ENCODE measurements around the gene CDK12. TPM values are rescaled to one million over a fixed set of nuclear protein-coding genes. Genes with fewer than 3 reads are reported as not detected.

Gene CDK12
- total and polyA plus RNA-seq, 9 of the 15 experiments (the other 6 are each of a cell fraction or from before 2014, with no cell fraction given) = 3.4 to 65.6 (median 36.8) TPM

DNA sequence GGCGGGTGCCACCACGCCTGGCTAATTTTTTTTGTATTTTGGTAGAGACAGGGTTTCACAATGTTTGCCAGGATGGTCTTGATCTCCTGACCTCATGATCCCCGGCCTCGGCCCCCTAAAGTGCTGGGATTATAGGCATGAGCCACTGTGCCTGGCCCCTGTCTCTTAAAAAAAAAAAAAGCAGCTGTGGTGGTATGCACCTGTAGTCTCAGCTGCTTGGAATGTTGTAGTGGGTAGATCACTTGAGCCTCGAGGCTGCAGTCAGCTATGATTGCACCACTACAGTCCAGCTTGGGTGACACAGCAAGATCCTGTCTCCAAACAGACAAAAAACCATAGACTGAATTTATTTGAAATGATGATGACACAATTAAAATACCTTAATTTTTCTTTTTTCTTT lies 24.3 kb downstream of the CDK12 start:
- H3K79me2 ChIP-seq (ENCODE audit: control insufficient read depth, insufficient read depth, low read length) = peaks cover 36% of the 10 kb centered on the region
- ATAC-seq (peak; percentile 67; the same call in 2 of the 3 replicates), DNase-seq (ENCODE audit: extremely low read depth in 1 of 4, low spot score in 3 of 4) (no peak), FAIRE-seq (peak; percentile 15)
- H3K27ac ChIP-seq (ENCODE audit: extremely low read depth, low read depth, low read length) = no peak overlapping the region
- H3K4me2 ChIP-seq (ENCODE audit: insufficient read depth, low read length) = no peak overlapping the region
- no peaks in the 10 kb centered on the region for H3K9me3 ChIP-seq (replicated peaks; ENCODE audit: control insufficient read depth, insufficient read depth, low read depth, low read length)
- no TSS peak for BruUV-seq (replicated peaks)
- 0 out of 4 replicates have a peak overlapping the region, but pooled peaks of 1 of the 2 experiments have one; percentile 26 for H3K9ac ChIP-seq (ENCODE audit: insufficient read depth in 1 of 2, low read depth in 2 of 2, low read length in 2 of 2)
- no peaks in the 10 kb centered on the region for H3K9me1 ChIP-seq (ENCODE audit: control insufficient read depth, insufficient read depth, low read length)
- H3K4me1 ChIP-seq (replicated peaks in 1 of 2; ENCODE audit: control insufficient read depth in 2 of 2, insufficient read depth in 2 of 2, low read length in 2 of 2) = peaks cover 0 to 3% of the 10 kb centered on the region in 2 experiments; a peak in 2 of 5 replicates
- ChIA-PET CTCF (ENCODE audit: low intra/inter-chr PET ratio) (interaction anchor here (0.6 kb wide), 1 partner anchor 215 kb away, joined by 3 read pairs; no protein-coding TSS in a partner anchor), POLR2A (interaction anchor here (0.6 to 2.9 kb wide), 9 partner anchors 10 to 45 kb away, joined by 3 to 17 read pairs (median 5); partner anchors contain the start of genes CDK12 and MED1)
- H3K4me3 ChIP-seq = no peak overlapping the region
- H2AFZ ChIP-seq (ENCODE audit: low read depth, low read length) = no peak overlapping the region
- in situ Hi-C loops (cut with MboI) = no loop called here
- 92% methylated on average over 5 of the region's 5 CpGs for WGBS (ENCODE audit: insufficient coverage, low coverage, missing lambda C conversion rate)
- H3K36me3 ChIP-seq (ENCODE audit: control insufficient read depth, insufficient read depth, low read length) = peaks cover 59% of the 10 kb centered on the region
- H4K20me1 ChIP-seq (replicated peaks; ENCODE audit: control insufficient read depth, insufficient read depth, low read length) = no peaks in the 10 kb centered on the region
- no peaks in the 10 kb centered on the region for H3K27me3 ChIP-seq (ENCODE audit: control insufficient read depth in 2 of 2, insufficient read depth in 2 of 2, low read length in 2 of 2)
- intact Hi-C loops (cut with micrococcal nuclease) = no loop called here
- TF ChIP-seq GABPA (tag; conservative IDR thresholded peaks at IDR 0.05; ENCODE audit: low read depth) = no peak
- TF ChIP-seq PHF8 (IDR thresholded peaks at IDR 0.05; ENCODE audit: borderline replicate concordance, low read length) = no peak
- no peak for TF ChIP-seq CTBP1 (IDR thresholded peaks at IDR 0.05; ENCODE audit: borderline replicate concordance)
- no peak for TF ChIP-seq BHLHE40 (IDR thresholded peaks at IDR 0.05; ENCODE audit: low read length)
- no peak for TF ChIP-seq TARDBP (IDR thresholded peaks at IDR 0.05)
- TF ChIP-seq ASH1L (IDR thresholded peaks at IDR 0.05; ENCODE audit: borderline replicate concordance, low read depth, partially characterized antibody) = no peak
- TF ChIP-seq SMAD3 (CRISPR knock-in tag; conservative IDR thresholded peaks at IDR 0.05) = no peak
- TF ChIP-seq, protein P1, sequence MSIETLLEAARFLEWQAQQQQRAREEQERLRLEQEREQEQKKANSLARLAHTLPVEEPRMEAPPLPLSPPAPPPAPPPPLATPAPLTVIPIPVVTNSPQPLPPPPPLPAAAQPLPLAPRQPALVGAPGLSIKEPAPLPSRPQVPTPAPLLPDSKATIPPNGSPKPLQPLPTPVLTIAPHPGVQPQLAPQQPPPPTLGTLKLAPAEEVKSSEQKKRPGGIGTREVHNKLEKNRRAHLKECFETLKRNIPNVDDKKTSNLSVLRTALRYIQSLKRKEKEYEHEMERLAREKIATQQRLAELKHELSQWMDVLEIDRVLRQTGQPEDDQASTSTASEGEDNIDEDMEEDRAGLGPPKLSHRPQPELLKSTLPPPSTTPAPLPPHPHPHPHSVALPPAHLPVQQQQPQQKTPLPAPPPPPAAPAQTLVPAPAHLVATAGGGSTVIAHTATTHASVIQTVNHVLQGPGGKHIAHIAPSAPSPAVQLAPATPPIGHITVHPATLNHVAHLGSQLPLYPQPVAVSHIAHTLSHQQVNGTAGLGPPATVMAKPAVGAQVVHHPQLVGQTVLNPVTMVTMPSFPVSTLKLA (conservative IDR thresholded peaks at IDR 0.05) = no peak
- TF ChIP-seq SMARCE1 (IDR thresholded peaks at IDR 0.05) = no peak
- no peak for TF ChIP-seq KLF1 (tag; IDR thresholded peaks at IDR 0.05)
- TF ChIP-seq GTF2E2 (tag; IDR thresholded peaks at IDR 0.05) = no peak
- TF ChIP-seq RB1 (IDR thresholded peaks at IDR 0.05; ENCODE audit: low read depth) = no peak
- peak; percentile 67; the same call in 1 of the 2 replicates for TF ChIP-seq CEBPB (tag; IDR thresholded peaks at IDR 0.05)
- no peak for TF ChIP-seq BMI1 (IDR thresholded peaks at IDR 0.05; ENCODE audit: low read length)
- TF ChIP-seq NFE2 (IDR thresholded peaks at IDR 0.05; ENCODE audit: low read depth) = peak; percentile 32; the same call in 1 of the 2 replicates
- TF ChIP-seq, protein P2, sequence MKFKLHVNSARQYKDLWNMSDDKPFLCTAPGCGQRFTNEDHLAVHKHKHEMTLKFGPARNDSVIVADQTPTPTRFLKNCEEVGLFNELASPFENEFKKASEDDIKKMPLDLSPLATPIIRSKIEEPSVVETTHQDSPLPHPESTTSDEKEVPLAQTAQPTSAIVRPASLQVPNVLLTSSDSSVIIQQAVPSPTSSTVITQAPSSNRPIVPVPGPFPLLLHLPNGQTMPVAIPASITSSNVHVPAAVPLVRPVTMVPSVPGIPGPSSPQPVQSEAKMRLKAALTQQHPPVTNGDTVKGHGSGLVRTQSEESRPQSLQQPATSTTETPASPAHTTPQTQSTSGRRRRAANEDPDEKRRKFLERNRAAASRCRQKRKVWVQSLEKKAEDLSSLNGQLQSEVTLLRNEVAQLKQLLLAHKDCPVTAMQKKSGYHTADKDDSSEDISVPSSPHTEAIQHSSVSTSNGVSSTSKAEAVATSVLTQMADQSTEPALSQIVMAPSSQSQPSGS (CRISPR knock-in tag; IDR thresholded peaks at IDR 0.05) = no peak
- TF ChIP-seq C11orf30 (IDR thresholded peaks at IDR 0.05; ENCODE audit: low read depth) = peak; percentile 56
- TF ChIP-seq CEBPG (CRISPR knock-in tag; IDR thresholded peaks at IDR 0.05) = no peak
- 0 out of 4 replicates have a peak, but pooled peaks of 1 of the 2 experiments have one; percentile 23 for TF ChIP-seq CEBPG (tag; conservative IDR thresholded peaks at IDR 0.05 in 1 of 2, IDR thresholded peaks at IDR 0.05 in 1 of 2)
- TF ChIP-seq ZNF717 (CRISPR knock-in tag; IDR thresholded peaks at IDR 0.05) = no peak

All from K562 (cell line).